Measurements from ENCODE around the gene SELP.

Gene SELP

GRCh38 chr1:169572187-169572586 is 57.7 kb downstream of the SELP start:
- DNase-seq = no peak

- no peak for DNase-seq
Measured at GRCh38 chr1:169571450-169571849, 58.5 kb downstream of the SELP start.

- DNase-seq = peak; percentile 6
Measured at GRCh38 chr1:169570172-169570574, 59.8 kb downstream of the SELP start.

- no peak for DNase-seq
Measured at GRCh38 chr1:169568497-169568896, 61.4 kb downstream of the SELP start.

DNA sequence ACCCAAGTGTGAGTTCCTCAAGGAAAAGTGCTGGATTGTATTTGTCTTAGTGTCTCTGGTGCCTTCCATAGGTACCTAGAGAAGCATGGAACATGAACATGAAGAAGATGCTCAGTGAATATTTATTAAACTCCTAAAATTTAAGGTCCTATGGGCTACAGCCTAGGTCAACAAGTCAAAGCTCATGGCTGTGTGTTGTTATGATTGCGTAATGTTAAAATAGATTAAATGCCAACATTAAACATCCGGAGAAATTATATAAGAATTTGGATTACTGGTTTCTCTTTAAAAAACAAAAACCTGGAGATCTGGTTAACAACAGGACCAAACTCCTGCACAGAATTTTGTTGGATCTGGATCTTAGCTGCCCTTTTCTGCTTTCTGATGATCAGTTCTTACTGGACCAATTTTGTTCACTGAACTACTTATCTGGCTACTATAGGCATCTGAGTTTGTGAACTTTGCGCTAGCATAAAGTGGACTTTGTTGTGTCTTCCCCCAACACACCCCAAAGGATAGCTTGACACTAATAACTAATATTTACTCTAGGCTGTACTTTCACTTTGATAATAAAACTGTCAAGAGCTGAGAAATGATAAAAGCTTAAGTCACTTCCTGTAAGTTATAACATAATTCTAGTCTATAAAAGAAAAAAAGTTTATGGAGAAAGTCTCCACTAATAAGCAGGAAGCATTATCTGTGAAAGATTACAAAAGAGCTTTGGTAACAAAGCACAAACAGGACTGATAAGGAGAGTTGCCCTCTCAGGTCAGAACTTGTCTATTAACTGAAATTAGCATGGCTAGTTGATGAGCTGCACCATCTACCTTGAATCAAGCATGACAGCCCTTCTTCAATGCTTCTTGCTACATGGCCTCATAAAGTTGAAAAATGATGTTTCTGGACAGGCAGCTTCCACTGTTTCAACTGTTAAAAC is 64.3 kb downstream of the SELP start:
- no peak for DNase-seq

DNA sequence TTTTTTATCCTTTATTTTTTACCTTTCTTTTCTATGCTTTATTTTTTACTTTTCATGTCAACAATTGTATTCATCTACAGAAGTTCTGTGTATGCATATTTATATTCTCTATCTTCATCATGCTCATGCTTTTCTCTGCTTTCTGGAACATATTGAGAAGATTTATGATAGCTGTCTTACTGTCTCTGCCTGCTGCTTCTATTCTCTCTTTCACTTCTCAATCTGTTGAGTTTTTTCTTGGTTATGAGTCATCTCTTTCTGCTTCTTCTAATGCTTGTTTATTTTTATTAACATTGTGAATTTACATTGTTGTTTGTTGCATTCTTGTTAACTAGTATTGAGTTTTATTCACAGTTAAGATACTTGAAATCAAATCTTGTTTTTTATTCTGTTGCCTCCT is 66.3 kb downstream of the SELP start:
- no peak for DNase-seq

GRCh38 chr1:169563019-169563615 is 66.8 kb downstream of the SELP start:
- no peak for DNase-seq

GRCh38 chr1:169561692-169562091 is 68.2 kb downstream of the SELP start:
- no peak for DNase-seq

- DNase-seq = no peak
Measured at GRCh38 chr1:169557131-169557530, 72.8 kb downstream of the SELP start.

- peak; percentile 46 for DNase-seq
Measured at GRCh38 chr1:169550294-169550693, 79.6 kb downstream of the SELP start.

GRCh38 chr1:169548282-169548681 is 81.6 kb downstream of the SELP start:
- no peak for DNase-seq

DNA sequence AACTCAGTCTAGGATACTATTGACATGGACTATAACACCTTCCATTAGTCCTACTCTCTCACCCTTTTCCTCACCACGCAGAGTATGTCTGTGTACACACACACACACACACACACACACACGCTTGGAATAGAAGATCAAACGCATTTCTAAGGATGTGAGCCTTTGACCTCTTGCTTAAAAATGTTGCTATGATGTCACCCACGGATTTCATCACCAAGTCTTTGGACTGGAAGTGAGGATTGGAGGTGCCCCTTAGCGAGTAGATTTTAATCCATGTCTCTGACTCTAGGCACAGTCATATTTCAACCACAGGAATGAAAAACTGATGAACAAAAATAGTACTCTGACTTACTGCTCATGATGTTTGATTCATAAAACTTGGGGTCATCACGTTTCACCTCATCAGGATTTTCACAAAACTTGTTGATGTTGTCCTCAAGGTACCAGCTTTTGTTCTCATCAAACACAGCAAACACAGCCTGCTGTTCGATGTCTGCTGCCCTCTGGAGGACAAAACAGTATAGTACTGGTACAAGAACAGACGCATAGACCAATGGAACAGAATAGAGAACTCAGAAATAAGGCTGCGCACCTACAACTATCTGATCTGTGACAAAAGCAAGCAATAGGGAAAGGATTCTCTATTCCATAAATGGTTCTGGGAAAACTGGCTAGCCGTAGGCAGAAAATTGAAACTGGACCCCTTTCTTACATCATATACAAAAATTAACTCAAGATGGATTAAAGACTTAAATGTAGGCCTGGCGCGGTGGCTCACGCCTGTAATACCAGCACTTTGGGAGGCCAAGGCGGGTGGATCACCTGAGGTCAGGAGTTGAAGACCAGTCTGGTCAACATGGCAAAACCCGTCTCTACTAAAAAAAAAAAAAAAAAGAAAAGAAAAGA is 83.6 kb downstream of the SELP start:
- peak; percentile 78 for DNase-seq

DNA sequence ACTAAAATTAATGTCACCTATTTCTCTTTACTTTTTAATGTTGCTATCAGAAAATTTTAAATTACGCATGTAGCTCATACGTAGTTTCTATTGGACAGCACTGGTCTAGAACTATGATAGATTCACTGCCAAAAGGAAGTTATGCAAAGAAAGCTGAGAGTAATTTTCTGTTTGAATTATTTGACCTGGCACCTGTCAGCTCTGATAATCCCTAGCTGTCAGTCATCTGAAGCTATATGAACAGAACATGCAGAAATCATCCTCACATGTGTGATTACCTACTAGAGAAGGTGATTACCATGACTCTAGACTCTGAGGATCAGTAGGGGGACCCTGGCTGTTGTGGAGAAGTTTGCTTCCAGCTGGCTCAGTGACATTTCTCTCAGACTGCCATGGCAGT is 84.5 kb downstream of the SELP start:
- no peak for DNase-seq

DNA sequence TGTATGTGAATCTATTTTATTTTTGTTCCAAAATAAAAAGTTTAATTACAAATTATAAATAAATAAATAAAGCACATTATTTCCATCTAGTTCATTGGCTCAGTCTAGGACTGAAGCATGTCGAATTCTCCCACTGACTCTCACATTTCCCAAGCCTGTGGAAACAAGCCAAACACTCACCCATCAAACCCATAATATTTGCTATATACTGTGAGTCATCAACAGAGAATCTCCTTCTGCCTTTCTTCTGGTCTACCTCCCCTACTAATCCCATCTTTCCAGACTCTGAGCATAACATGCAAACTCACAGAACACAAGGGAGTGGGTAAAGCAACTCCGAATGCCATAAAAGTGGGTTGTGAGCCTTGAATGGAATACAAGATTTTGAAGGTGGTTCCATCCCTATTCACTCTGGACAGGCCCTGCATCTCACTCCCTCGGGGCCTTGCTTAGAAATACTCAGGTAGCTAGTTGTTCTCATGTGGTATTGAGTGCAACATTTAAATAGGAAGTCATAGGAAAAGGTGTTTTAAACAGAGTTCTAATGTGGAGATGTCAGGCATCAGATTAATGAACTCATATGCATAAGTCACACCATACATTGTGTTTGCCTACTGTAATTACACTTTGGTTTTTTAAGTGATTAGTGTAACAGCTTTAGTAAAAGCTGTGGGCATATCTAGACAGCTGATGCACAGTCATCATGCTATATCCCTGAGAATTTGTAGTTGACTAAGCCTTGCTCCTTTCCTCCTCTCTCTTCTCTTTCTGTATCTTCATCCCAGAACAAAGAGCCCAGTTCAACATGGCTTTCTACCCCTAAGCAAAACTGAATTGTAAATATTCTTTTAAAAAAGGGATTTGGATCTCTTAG is 90.7 kb downstream of the SELP start:
- DNase-seq = no peak

Measured in NCI-H146 (cell line).